NB4 (cell line): ENCODE results near the gene PPIF.

Source experiments
- CTCF ChIP-seq: IDR thresholded peaks from one replicate; pipeline ENCODE4 v1.5.1; 2012; ENCODE audit warnings: low read depth, low read length
- MAX ChIP-seq: IDR thresholded peaks from 2 replicates; pipeline ENCODE4 v1.6.1; 2011; ENCODE audit warnings: low read depth, low read length
- POLR2A ChIP-seq: IDR thresholded peaks from 2 replicates; pipeline ENCODE4 v1.6.1; 2011; ENCODE audit warnings: mild to moderate bottlenecking; ENCODE audit not compliant: insufficient read length; ENCODE audit errors: extremely low read depth

DNA sequence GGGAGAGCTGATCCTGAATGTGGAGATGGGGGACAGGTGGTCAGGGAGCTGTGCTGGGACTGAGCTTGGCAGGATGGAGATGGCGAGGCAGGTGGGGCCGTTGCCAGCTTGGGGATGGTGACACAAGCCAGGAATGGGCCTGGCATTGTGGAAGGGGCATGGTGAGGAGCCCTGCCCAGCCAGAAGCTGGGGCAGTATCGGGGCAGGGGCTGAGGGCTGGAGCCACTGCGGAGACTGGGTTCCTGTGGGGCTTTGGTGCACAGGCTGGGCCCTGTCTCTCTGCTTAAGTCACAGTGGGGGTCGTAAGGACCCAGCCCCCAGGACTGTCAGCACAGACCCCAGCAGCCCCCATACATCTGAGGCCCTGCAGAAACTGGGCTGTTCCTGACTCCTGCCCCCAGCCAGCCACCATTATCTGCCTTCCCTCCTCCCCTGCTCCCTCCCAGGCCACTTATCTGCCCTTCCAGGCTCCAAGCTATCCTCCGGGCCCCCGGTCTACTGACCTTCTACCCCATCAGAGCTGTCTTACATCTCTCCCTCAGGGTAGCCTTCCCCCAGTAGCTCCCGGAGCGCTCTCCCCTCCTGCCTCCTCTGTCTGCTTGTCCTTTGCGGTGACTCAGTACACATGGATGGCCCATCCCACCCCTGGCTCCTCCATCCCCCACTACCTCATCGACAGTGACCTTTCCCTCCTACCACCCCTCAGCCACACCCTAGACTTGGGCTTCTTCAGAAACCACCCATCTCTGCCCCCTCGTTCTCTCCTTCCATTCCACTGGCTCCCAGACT, 44.2 kb downstream of the PPIF start:
- TF ChIP-seq CTCF, result no peak
- TF ChIP-seq POLR2A, result no peak
- TF ChIP-seq MAX, result no peak
